HG03442 (cell line): Measurements from ENCODE around the gene GLRA3.
"Not testable (repeated sequence)": the region's sequence is repeated elsewhere in the genome, so short reads cannot be mapped to it uniquely, and the experiment has no call there.

Experiments
- ATAC-seq: cut with Tn5 transposase; IDR thresholded peaks from one replicate; pipeline ENCODE4 v1.9.1; 2021; ENCODE audit warnings: mild to moderate bottlenecking, moderate library complexity; ENCODE audit not compliant: unreplicated experiment

Gene GLRA3

DNA sequence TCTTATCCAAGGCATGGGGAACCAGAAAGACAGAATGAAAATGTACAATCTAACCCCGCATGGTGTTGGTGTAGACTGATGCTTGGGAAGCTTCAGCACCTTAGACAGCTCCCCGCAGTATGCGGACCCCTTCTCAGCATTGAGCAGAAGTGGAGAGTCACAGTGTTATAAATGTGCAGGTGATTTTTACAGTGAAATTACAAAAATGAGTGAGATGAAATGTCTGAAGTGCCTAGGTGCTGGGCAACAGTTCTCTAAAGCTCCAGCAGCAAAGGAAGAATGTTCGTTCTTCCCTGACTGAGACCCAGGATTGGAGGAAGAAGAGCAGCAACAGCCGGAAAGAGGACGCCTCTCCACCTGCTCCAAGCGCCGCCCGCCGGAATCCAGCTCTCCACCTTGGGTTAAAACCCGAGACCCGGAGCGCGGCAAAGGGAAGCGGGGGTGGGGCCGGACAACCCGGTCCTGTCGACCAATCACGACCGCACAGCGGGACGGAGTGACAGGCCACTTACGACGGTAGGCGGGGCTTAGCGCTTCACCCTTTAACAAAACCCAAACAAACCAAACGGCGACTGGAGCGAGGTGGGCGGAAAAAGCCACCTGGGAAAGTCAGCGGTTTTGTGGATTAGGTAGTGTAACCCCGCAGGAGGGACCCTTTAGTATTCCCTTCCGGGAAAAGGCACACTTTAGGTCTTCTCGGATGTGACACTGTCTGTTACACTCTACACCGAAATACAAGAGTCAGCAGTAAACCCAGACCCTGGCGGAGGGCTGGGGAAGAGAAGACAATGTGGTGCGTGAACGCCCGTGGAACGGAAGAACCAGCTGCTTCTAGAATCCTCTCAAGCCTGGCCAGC is at the start of gene GLRA3:
Gene GLRA3, minus strand, starts transcription at position 403 of the 857 bp plus-strand sequence. CDS start 436 bp downstream, outside the sequence.
- ATAC-seq: peak; percentile 76

- ATAC-seq: no peak
Measured at GRCh38 chr4:174874898-174875297, 45.9 kb upstream of the GLRA3 start.

DNA sequence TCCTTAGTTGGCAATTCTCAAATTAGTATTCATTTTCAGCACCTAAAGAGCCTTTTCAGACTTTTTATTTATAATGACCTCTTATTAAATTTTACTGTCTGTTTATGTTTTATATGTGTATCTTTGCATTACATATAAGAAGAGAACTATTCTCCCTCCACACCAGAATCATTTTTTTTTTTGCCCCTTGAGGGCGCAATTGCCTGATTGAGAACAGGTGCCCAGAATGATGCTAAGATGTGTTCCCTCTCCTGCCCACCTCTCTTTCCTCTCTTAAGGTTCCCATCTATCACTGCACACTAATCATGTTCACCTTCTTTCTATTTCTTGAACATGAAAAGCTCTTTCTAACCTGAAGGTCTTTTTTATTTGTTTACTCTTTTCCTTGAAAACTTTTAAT is 44.9 kb upstream of the GLRA3 start:
- peak; percentile 38 for ATAC-seq

DNA sequence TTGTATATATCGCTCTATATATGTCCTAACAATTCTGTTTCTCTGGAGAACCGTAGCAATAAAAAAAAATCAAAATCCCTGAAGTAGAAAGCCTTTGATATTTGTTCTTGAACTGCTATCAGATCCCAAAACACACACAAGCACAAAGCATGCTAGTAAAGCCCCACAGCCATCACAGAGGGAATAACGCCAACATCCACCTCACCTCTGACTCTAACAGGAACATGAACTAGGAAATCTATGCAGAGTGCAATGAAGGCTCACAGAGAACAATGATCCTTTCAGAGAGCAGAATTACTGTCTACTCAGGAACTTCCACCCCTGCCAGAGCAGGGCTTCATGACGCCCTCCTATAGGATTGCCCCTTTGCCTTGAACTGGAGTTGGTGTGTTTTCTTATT is 44.1 kb upstream of the GLRA3 start:
- ATAC-seq: not testable (repeated sequence)

DNA sequence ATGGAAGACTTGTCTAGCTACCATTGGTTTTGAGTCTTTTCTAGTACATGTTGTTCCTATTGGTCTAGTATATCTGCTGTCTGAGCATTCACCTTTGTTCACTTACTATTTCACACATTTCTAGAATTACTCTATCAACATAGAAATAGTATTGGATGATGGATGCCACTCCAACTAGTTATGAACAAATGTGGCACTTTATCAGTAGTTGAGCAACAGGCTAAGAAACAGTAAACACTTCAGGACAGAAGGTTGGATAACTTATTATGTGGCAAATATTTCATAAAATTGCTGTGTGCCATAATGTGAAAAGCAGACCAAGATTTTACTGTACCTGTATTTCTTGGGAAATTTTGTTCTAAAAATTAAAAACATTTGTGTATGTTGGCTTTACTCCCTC is 42.4 kb upstream of the GLRA3 start:
- no peak for ATAC-seq

GRCh38 chr4:174870311-174870710 is 41.3 kb upstream of the GLRA3 start:
- no peak for ATAC-seq

GRCh38 chr4:174869339-174869738 is 40.3 kb upstream of the GLRA3 start:
- ATAC-seq: no peak

DNA sequence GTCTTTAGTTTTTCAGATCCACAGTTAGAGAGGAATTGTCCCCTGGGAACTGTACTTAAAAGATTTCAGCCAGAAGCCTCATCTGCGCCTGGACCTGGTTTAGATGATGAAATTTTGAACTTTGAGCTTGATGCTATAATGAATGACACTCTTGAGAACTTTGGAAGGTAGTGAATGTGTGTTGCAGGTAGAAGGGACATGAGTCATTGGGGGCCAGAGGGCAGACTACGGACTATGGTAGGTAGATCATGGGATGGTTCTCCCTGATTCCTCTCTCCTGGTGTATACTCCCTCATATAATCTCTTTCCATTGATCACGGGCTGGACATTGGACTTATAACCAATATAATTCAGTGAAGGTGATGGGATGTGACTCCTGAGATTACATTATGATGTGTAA is 38.9 kb upstream of the GLRA3 start:
- no peak for ATAC-seq

DNA sequence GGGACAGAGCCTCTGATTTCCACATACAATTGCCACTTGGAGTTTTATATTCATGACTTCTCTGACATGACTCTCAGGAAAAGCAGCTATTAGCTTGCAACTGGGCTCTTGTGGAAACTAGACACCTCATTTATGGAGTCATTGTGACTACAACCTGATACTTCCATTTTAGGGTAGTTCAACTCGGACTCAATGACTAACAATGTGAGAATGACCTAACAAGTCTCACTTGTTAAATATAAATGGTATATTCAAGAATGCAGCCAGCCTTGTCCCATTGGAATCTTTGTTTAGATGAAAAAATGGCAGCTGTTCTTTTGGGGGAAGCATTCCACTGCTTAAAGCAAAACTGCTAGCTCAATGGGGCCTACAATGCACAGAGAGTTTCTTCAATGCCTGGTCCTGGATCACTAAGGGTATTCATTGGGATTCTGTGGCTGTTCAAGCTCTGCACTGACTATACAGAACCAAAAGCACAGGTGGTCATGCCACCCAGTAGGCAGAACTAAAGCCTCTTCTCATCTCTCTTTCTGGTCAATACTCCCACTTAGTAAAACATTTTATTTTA is 36.5 kb upstream of the GLRA3 start:
- no peak for ATAC-seq

- ATAC-seq: no peak
Measured at GRCh38 chr4:174864031-174864430, 35.0 kb upstream of the GLRA3 start.

DNA sequence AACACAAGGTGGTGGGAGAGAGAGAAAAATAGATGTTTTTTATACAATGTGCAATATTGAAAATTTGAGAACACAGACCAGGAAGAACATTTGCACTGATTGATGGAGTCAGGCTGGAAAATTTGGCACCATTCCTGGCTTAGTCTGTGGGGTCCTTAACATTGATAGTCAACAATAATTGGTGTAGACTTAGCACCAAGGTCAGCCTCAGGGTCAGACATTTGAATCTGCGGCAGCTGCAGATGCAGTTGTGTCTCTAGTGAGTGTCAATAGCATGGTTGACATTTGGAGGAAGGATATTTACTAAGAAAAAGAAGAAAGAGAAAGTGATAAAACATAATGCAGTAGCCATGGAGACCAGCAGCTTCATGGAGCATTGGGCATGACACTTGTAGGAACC is 31.5 kb upstream of the GLRA3 start:
- ATAC-seq: no peak

DNA sequence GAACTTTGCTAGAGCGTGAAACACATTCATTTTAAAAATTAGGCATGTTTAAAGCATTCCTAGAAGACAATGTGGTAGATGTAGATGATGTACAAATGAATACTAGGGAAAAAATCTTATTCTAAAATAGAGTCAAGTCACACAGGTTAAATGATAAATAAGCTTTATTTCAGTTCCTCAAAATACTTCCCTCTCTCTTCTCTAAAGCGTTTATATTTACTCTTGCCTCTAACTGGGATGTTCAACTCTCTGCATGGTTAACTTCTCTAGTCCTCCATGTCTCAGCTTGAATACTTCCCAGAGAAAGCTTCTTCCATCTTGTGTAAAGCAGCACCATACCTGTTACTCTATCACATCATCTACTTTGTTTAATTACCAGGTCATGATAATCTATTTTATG is 30.9 kb upstream of the GLRA3 start:
- no peak for ATAC-seq

- ATAC-seq: no peak
Measured at GRCh38 chr4:174856926-174857800, 28.1 kb upstream of the GLRA3 start.

DNA sequence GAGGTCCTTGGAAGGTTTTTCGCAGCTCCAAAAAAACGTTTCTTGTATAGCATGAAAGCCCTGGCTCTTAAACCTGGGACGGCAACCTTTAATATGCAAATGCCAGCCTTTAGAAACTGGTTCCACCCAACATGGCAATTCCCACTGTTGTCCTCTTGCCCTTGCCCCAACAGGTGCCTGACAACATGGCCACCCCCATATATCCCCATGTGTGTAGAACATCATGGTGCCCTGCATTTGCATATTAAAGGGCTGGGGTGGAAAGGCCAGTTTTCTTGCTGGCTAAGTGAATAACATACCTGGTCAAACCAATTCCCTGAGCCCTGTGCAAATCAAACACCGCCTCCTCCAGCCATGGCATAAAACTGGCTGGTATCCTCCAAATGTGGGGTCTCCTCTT is 26.0 kb upstream of the GLRA3 start:
- ATAC-seq: no peak

GRCh38 chr4:174853629-174854028 is 24.6 kb upstream of the GLRA3 start:
- no peak for ATAC-seq

DNA sequence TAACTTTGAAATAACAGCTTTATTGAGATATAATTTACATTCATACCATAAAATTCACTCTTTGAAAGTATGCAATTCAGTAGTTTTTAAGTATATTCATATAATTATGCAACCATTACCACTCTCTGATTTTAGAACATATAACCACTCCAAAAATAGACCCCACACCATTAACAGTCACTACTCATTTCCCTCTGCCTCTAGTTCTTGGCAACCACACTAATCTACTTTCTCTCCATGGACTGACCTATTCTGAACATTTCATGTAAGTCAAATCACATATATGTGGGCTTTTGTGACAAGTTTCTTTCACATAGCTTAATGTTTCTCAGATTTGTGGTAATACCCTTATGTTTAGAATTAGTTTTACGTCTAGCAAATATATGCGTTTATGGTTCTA is 19.5 kb upstream of the GLRA3 start:
- no peak for ATAC-seq

GRCh38 chr4:174847801-174848427 is 18.9 kb upstream of the GLRA3 start:
- ATAC-seq: no peak

DNA sequence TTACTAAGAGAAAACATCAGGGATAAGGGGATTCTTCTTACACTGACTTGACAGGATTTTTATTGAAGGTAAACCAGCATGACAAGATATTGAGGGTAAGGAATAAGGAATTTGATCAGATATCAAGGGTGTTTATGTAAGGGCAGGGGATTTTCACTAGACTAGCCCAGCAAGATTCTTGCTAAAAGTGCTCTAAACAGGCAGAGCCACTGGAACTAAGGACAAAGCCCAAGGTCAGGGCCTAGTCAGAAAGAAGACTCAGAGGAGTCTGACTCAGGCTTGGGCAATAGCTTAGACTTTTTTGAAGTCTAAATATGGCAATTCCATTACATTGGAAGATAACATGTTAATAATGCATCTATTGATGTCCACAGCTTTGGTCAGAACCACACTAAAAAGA is 6.5 kb upstream of the GLRA3 start:
- ATAC-seq: no peak

GRCh38 chr4:174834477-174834876 is 5.4 kb upstream of the GLRA3 start:
- no peak for ATAC-seq

- ATAC-seq: no peak
Measured at GRCh38 chr4:174826660-174827059, 2.4 kb downstream of the GLRA3 start.

- no peak for ATAC-seq
Measured at GRCh38 chr4:174815282-174815681, 13.8 kb downstream of the GLRA3 start.
